WTC11 (cell line): ENCODE results near the gene PTGIS. TPM values are rescaled to one million over a fixed set of nuclear protein-coding genes. Genes with fewer than 3 reads are reported as not detected.

Experiments used
- ATAC-seq: fragments of 200-7000 bp; cut with Tn5 transposase; 2 replicates; pipeline ENCODE4 v1.10.0; 2021; ENCODE audit warnings: mild to moderate bottlenecking, moderate library complexity
- CTCF ChIA-PET: fragments of 300-600 bp; sonication (Branson Sonifier 250); formaldehyde crosslinking; loops from one replicate; lab custom pipeline; 2021; ENCODE audit warnings: antibody characterized with exemption; lab: Charles Lee
- POLR2A ChIA-PET: fragments of 350-600 bp; sonication (Branson Sonifier 250); formaldehyde crosslinking; loops from one replicate; lab custom pipeline; 2021; ENCODE audit warnings: antibody characterized with exemption; lab: Charles Lee
- DNase-seq: peaks from one replicate; pipeline ENCODE4 v3.0.0; 2021; ENCODE audit warnings: low spot score
- H3K27ac Mint-ChIP-seq: 2 replicates; pipeline ENCODE4 v1.8.0; 2021; ENCODE audit warnings: mixed read lengths
- H3K27me3 Mint-ChIP-seq: 2 replicates; pipeline ENCODE4 v1.8.0; 2021; ENCODE audit warnings: low read depth, mild to moderate bottlenecking, moderate library complexity, mixed read lengths
- H3K36me3 Mint-ChIP-seq: 2 replicates; pipeline ENCODE4 v1.8.0; 2021; ENCODE audit warnings: mixed read lengths
- H3K4me1 Mint-ChIP-seq: 2 replicates; pipeline ENCODE4 v1.8.0; 2022; ENCODE audit warnings: mixed read lengths
- H3K4me3 Mint-ChIP-seq: 2 replicates; pipeline ENCODE4 v1.8.0; 2021; ENCODE audit warnings: mild to moderate bottlenecking, moderate library complexity, mixed read lengths
- H3K9me3 Mint-ChIP-seq: 2 replicates; pipeline ENCODE4 v1.8.0; 2021; ENCODE audit warnings: mixed read lengths
- CREB1 ChIP-seq: sonication (generic); formaldehyde crosslinking; IDR thresholded peaks from 2 replicates; pipeline ENCODE4 v1.8.0; 2023; ENCODE audit warnings: mild to moderate bottlenecking, missing genetic modification reagents
- FOXP1 ChIP-seq: sonication (generic); formaldehyde crosslinking; IDR thresholded peaks from 2 replicates; pipeline ENCODE4 v1.8.0; 2022; ENCODE audit warnings: missing genetic modification reagents, mild to moderate bottlenecking, moderate library complexity, borderline replicate concordance
- GABPB1 ChIP-seq: sonication (generic); formaldehyde crosslinking; IDR thresholded peaks from 2 replicates; pipeline ENCODE4 v1.8.1; 2023; ENCODE audit warnings: mild to moderate bottlenecking, missing genetic modification reagents
- GTF2I ChIP-seq: fragments of 250-450 bp; sonication (Bioruptor Pico); conservative IDR thresholded peaks from 2 replicates; pipeline ENCODE4 v1.4.0; 2021; ENCODE audit warnings: mild to moderate bottlenecking
- TEAD1 ChIP-seq: sonication (generic); formaldehyde crosslinking; IDR thresholded peaks from 2 replicates; pipeline ENCODE4 v1.8.0; 2022; ENCODE audit warnings: mild to moderate bottlenecking, missing genetic modification reagents
- ZNF121 ChIP-seq: sonication (generic); formaldehyde crosslinking; IDR thresholded peaks from 2 replicates; pipeline ENCODE4 v1.8.0; 2023; ENCODE audit warnings: missing genetic modification reagents
- ZNF396 ChIP-seq: fragments of 250-450 bp; sonication (Bioruptor Pico); IDR thresholded peaks from 2 replicates; pipeline ENCODE4 v1.8.0; 2021; ENCODE audit warnings: mild to moderate bottlenecking, moderate library complexity, borderline replicate concordance
- total RNA-seq: library from RNA; stranded (reverse); gene quantifications from 3 replicates; pipeline ENCODE4 v1.2.3, GENCODE V29; 2021
- TF ChIP-seq, protein P1 (sequence below): fragments of 250-450 bp; sonication (Bioruptor Pico); IDR thresholded peaks from 2 replicates; pipeline ENCODE4 v1.9.0; 2021; ENCODE audit warnings: mild to moderate bottlenecking
- TF ChIP-seq, protein P2 (sequence below): sonication (generic); formaldehyde crosslinking; IDR thresholded peaks from 2 replicates; pipeline ENCODE4 v1.8.1; 2023; ENCODE audit warnings: mild to moderate bottlenecking, missing genetic modification reagents
- TF ChIP-seq, protein P3 (sequence below): sonication (generic); formaldehyde crosslinking; IDR thresholded peaks from 2 replicates; pipeline ENCODE4 v1.8.0; 2023; ENCODE audit warnings: mild to moderate bottlenecking, missing genetic modification reagents
- TF ChIP-seq, protein P4 (sequence below): fragments of 250-450 bp; sonication (Bioruptor Pico); IDR thresholded peaks from 2 replicates; pipeline ENCODE4 v1.9.0; 2021; ENCODE audit warnings: mild to moderate bottlenecking
- TF ChIP-seq, protein P5 (sequence below): sonication (generic); formaldehyde crosslinking; IDR thresholded peaks from 2 replicates; pipeline ENCODE4 v1.8.1; 2023; ENCODE audit warnings: mild to moderate bottlenecking, missing genetic modification reagents, borderline replicate concordance
- TF ChIP-seq, protein P6 (sequence below): sonication (generic); formaldehyde crosslinking; IDR thresholded peaks from 2 replicates; pipeline ENCODE4 v1.8.0; 2023; ENCODE audit warnings: missing genetic modification reagents, mild to moderate bottlenecking, borderline replicate concordance
- TF ChIP-seq, protein P7 (sequence below): sonication (generic); formaldehyde crosslinking; IDR thresholded peaks from 2 replicates; pipeline ENCODE4 v1.8.1; 2022; ENCODE audit warnings: missing genetic modification reagents, borderline replicate concordance
- TF ChIP-seq, protein P8 (sequence below): sonication (generic); formaldehyde crosslinking; IDR thresholded peaks from 2 replicates; pipeline ENCODE4 v1.8.1; 2022; ENCODE audit warnings: mild to moderate bottlenecking, missing genetic modification reagents, moderate library complexity, borderline replicate concordance

PTGIS gene
- total RNA-seq, 1 experiment from 2014 or later: 24.3 TPM

DNA sequence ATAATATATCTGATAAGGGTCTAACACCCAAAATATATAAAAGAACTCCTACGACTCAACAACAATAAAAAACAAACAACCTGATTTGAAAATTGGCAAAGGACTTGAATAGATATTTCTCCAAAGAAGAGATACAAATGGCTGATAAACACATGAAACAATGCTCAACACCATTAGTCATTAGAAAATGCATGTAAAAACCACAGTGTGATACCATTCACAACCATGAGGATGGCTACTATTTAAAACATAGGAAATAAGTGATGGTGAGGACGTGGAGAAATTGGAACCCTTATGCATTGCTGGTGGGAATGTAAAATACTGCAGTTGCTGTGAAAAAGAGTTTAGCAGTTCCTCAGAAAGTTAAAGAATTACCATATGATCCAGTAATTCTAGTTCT, 41.4 kb downstream of the PTGIS start:
- DNase-seq: no peak
- no peaks in the 10 kb centered on the region for H3K27me3 Mint-ChIP-seq
- POLR2A ChIA-PET: no interaction called here
- H3K27ac Mint-ChIP-seq: no peak overlapping the region
- CTCF ChIA-PET: no interaction called here
- H3K4me1 Mint-ChIP-seq: no peaks in the 10 kb centered on the region
- H3K36me3 Mint-ChIP-seq: peaks cover 37% of the 10 kb centered on the region
- no peak overlapping the region for H3K4me3 Mint-ChIP-seq
- H3K9me3 Mint-ChIP-seq: peaks cover 7% of the 10 kb centered on the region
- ATAC-seq: no peak
- TF ChIP-seq, protein P1, sequence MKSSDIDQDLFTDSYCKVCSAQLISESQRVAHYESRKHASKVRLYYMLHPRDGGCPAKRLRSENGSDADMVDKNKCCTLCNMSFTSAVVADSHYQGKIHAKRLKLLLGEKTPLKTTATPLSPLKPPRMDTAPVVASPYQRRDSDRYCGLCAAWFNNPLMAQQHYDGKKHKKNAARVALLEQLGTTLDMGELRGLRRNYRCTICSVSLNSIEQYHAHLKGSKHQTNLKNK (CRISPR knock-in tag): no peak
- TF ChIP-seq, protein P2, sequence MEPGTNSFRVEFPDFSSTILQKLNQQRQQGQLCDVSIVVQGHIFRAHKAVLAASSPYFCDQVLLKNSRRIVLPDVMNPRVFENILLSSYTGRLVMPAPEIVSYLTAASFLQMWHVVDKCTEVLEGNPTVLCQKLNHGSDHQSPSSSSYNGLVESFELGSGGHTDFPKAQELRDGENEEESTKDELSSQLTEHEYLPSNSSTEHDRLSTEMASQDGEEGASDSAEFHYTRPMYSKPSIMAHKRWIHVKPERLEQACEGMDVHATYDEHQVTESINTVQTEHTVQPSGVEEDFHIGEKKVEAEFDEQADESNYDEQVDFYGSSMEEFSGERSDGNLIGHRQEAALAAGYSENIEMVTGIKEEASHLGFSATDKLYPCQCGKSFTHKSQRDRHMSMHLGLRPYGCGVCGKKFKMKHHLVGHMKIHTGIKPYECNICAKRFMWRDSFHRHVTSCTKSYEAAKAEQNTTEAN: no peak
- TF ChIP-seq, protein P3, sequence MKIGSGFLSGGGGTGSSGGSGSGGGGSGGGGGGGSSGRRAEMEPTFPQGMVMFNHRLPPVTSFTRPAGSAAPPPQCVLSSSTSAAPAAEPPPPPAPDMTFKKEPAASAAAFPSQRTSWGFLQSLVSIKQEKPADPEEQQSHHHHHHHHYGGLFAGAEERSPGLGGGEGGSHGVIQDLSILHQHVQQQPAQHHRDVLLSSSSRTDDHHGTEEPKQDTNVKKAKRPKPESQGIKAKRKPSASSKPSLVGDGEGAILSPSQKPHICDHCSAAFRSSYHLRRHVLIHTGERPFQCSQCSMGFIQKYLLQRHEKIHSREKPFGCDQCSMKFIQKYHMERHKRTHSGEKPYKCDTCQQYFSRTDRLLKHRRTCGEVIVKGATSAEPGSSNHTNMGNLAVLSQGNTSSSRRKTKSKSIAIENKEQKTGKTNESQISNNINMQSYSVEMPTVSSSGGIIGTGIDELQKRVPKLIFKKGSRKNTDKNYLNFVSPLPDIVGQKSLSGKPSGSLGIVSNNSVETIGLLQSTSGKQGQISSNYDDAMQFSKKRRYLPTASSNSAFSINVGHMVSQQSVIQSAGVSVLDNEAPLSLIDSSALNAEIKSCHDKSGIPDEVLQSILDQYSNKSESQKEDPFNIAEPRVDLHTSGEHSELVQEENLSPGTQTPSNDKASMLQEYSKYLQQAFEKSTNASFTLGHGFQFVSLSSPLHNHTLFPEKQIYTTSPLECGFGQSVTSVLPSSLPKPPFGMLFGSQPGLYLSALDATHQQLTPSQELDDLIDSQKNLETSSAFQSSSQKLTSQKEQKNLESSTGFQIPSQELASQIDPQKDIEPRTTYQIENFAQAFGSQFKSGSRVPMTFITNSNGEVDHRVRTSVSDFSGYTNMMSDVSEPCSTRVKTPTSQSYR (CRISPR knock-in tag): no peak
- TF ChIP-seq, all 79 proteins: peak for 0

DNA sequence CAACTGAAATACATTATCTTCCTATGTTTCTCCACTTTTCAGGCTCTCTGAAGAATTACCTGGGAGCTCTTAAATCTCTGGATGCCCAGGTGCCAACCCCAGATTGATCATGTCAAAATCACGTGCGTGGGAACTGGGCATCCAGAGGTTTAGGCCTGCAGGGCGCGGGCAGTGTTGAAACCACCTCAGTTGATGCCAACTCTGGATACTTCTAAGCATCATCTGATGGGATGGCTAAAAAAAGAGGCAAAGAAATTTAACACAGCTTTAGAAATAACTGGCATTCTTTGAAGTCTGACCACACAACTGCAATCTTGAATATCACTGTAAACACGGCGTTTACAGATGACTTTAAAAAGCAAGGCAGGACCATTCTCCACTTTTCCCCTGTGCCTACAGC, 41.9 kb downstream of the PTGIS start:
- ChIA-PET POLR2A (no interaction called here), CTCF (interaction anchor here (0.6 to 1.4 kb wide), 2 partner anchors 16 to 61 kb away, joined by 3 to 6 read pairs; no protein-coding TSS in a partner anchor)
- no peaks in the 10 kb centered on the region for H3K27me3 Mint-ChIP-seq
- H3K36me3 Mint-ChIP-seq: peaks cover 37% of the 10 kb centered on the region
- ATAC-seq (no peak), DNase-seq (no peak)
- no peak overlapping the region for H3K27ac Mint-ChIP-seq
- H3K4me1 Mint-ChIP-seq: no peaks in the 10 kb centered on the region
- no peak overlapping the region for H3K4me3 Mint-ChIP-seq
- H3K9me3 Mint-ChIP-seq: peaks cover 7% of the 10 kb centered on the region
- no peak for TF ChIP-seq GTF2I (CRISPR knock-in tag)
- TF ChIP-seq, protein P4, sequence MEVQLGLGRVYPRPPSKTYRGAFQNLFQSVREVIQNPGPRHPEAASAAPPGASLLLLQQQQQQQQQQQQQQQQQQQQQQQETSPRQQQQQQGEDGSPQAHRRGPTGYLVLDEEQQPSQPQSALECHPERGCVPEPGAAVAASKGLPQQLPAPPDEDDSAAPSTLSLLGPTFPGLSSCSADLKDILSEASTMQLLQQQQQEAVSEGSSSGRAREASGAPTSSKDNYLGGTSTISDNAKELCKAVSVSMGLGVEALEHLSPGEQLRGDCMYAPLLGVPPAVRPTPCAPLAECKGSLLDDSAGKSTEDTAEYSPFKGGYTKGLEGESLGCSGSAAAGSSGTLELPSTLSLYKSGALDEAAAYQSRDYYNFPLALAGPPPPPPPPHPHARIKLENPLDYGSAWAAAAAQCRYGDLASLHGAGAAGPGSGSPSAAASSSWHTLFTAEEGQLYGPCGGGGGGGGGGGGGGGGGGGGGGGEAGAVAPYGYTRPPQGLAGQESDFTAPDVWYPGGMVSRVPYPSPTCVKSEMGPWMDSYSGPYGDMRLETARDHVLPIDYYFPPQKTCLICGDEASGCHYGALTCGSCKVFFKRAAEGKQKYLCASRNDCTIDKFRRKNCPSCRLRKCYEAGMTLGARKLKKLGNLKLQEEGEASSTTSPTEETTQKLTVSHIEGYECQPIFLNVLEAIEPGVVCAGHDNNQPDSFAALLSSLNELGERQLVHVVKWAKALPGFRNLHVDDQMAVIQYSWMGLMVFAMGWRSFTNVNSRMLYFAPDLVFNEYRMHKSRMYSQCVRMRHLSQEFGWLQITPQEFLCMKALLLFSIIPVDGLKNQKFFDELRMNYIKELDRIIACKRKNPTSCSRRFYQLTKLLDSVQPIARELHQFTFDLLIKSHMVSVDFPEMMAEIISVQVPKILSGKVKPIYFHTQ (CRISPR knock-in tag): no peak
- TF ChIP-seq, protein P5, sequence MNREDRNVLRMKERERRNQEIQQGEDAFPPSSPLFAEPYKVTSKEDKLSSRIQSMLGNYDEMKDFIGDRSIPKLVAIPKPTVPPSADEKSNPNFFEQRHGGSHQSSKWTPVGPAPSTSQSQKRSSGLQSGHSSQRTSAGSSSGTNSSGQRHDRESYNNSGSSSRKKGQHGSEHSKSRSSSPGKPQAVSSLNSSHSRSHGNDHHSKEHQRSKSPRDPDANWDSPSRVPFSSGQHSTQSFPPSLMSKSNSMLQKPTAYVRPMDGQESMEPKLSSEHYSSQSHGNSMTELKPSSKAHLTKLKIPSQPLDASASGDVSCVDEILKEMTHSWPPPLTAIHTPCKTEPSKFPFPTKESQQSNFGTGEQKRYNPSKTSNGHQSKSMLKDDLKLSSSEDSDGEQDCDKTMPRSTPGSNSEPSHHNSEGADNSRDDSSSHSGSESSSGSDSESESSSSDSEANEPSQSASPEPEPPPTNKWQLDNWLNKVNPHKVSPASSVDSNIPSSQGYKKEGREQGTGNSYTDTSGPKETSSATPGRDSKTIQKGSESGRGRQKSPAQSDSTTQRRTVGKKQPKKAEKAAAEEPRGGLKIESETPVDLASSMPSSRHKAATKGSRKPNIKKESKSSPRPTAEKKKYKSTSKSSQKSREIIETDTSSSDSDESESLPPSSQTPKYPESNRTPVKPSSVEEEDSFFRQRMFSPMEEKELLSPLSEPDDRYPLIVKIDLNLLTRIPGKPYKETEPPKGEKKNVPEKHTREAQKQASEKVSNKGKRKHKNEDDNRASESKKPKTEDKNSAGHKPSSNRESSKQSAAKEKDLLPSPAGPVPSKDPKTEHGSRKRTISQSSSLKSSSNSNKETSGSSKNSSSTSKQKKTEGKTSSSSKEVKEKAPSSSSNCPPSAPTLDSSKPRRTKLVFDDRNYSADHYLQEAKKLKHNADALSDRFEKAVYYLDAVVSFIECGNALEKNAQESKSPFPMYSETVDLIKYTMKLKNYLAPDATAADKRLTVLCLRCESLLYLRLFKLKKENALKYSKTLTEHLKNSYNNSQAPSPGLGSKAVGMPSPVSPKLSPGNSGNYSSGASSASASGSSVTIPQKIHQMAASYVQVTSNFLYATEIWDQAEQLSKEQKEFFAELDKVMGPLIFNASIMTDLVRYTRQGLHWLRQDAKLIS (CRISPR knock-in tag): no peak
- no peak for TF ChIP-seq ZNF121 (CRISPR knock-in tag)
- TF ChIP-seq ZNF396: no peak
- TF ChIP-seq, protein P6, sequence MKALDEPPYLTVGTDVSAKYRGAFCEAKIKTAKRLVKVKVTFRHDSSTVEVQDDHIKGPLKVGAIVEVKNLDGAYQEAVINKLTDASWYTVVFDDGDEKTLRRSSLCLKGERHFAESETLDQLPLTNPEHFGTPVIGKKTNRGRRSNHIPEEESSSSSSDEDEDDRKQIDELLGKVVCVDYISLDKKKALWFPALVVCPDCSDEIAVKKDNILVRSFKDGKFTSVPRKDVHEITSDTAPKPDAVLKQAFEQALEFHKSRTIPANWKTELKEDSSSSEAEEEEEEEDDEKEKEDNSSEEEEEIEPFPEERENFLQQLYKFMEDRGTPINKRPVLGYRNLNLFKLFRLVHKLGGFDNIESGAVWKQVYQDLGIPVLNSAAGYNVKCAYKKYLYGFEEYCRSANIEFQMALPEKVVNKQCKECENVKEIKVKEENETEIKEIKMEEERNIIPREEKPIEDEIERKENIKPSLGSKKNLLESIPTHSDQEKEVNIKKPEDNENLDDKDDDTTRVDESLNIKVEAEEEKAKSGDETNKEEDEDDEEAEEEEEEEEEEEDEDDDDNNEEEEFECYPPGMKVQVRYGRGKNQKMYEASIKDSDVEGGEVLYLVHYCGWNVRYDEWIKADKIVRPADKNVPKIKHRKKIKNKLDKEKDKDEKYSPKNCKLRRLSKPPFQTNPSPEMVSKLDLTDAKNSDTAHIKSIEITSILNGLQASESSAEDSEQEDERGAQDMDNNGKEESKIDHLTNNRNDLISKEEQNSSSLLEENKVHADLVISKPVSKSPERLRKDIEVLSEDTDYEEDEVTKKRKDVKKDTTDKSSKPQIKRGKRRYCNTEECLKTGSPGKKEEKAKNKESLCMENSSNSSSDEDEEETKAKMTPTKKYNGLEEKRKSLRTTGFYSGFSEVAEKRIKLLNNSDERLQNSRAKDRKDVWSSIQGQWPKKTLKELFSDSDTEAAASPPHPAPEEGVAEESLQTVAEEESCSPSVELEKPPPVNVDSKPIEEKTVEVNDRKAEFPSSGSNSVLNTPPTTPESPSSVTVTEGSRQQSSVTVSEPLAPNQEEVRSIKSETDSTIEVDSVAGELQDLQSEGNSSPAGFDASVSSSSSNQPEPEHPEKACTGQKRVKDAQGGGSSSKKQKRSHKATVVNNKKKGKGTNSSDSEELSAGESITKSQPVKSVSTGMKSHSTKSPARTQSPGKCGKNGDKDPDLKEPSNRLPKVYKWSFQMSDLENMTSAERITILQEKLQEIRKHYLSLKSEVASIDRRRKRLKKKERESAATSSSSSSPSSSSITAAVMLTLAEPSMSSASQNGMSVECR: no peak
- TF ChIP-seq, protein P7, sequence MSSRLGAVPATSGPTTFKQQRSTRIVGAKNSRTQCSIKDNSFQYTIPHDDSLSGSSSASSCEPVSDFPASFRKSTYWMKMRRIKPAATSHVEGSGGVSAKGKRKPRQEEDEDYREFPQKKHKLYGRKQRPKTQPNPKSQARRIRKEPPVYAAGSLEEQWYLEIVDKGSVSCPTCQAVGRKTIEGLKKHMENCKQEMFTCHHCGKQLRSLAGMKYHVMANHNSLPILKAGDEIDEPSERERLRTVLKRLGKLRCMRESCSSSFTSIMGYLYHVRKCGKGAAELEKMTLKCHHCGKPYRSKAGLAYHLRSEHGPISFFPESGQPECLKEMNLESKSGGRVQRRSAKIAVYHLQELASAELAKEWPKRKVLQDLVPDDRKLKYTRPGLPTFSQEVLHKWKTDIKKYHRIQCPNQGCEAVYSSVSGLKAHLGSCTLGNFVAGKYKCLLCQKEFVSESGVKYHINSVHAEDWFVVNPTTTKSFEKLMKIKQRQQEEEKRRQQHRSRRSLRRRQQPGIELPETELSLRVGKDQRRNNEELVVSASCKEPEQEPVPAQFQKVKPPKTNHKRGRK: no peak
- TF ChIP-seq, protein P8, sequence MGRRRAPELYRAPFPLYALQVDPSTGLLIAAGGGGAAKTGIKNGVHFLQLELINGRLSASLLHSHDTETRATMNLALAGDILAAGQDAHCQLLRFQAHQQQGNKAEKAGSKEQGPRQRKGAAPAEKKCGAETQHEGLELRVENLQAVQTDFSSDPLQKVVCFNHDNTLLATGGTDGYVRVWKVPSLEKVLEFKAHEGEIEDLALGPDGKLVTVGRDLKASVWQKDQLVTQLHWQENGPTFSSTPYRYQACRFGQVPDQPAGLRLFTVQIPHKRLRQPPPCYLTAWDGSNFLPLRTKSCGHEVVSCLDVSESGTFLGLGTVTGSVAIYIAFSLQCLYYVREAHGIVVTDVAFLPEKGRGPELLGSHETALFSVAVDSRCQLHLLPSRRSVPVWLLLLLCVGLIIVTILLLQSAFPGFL (CRISPR knock-in tag): no peak
- no peak for TF ChIP-seq GABPB1
- TF ChIP-seq TEAD1: no peak
- TF ChIP-seq FOXP1 (CRISPR knock-in tag): no peak
- TF ChIP-seq CREB1: no peak
